HepG2 (cell line): ENCODE measurements around the gene CYB5A. TPM values are rescaled to one million over a fixed set of nuclear protein-coding genes. Genes with fewer than 3 reads are reported as not detected.

Experiments
- ATAC-seq: fragments of 200-7000 bp; cut with Tn5 transposase; 3 replicates; pipeline ENCODE4 v1.9.1; 2020; ENCODE audit warnings: mild to moderate bottlenecking, moderate library complexity
- BruUV-seq: library from RNA; stranded (reverse); fragments of 400-500 nt; replicated peaks from 2 replicates; lab custom pipeline; 2021; lab: Mats Ljungman, UMichigan
- CTCF ChIA-PET: fragments of 300-600 bp; formaldehyde crosslinking; extraction: SDS; loops from one replicate; lab custom pipeline; 2021; ENCODE audit warnings: low total read pairs, inconsistent platforms, low intra/inter-chr PET ratio; lab: Yijun Ruan, JAX
- POLR2A ChIA-PET: fragments of 350-600 bp; sonication (Branson Sonifier 250); formaldehyde crosslinking; loops from one replicate; lab custom pipeline; 2020; ENCODE audit warnings: antibody characterized with exemption, inconsistent platforms; lab: Yijun Ruan, JAX
- DNase-seq: peaks from one replicate; pipeline ENCODE4 v3.0.0-alpha.2; 2015; ENCODE audit warnings: low spot score
- FAIRE-seq: peaks from 3 replicates; lab custom pipeline; 2011; peaks lifted over from hg19 to GRCh38; lab: Jason Lieb, UNC
- H2AFZ ChIP-seq: one replicate; pipeline ENCODE4 v1.6.1; 2011; ENCODE audit warnings: low read length, inconsistent platforms
- H3K27ac ChIP-seq: fragments of 300-600 bp; 3 replicates; pipeline ENCODE4 v1.8.0; 2011; ENCODE audit warnings: mixed run types, mild to moderate bottlenecking, mixed read lengths, low read length, inconsistent platforms; ENCODE audit not compliant: insufficient read depth; ENCODE audit errors: extremely low read length
- H3K27me3 ChIP-seq, 2 experiments: fragments of 200-600 bp in 1 of 2; 2 replicates in 1 of 2; 3 replicates in 1 of 2; pipeline versions ENCODE4 v1.6.0 to v1.8.0; 2011; ENCODE audit warnings: low read length in 2 of 2, mild to moderate bottlenecking in 2 of 2, moderate library complexity in 2 of 2, inconsistent platforms in 1 of 2; ENCODE audit not compliant: insufficient read depth in 2 of 2, control insufficient read depth in 1 of 2
- H3K36me3 ChIP-seq, 2 experiments: fragments of 200-600 bp in 1 of 2; replicated peaks in 1 of 2; 2 replicates in 1 of 2; 3 replicates in 1 of 2; pipeline versions ENCODE4 v1.5.1 to v1.8.0; 2011; ENCODE audit warnings: low read length in 2 of 2, inconsistent platforms in 1 of 2; ENCODE audit not compliant: insufficient read depth in 2 of 2, control insufficient read depth in 1 of 2
- H3K4me1 ChIP-seq: 2 replicates; pipeline ENCODE4 v1.5.1; 2012; ENCODE audit warnings: low read length, inconsistent platforms; ENCODE audit not compliant: insufficient read depth
- H3K4me2 ChIP-seq: 2 replicates; pipeline ENCODE4 v1.6.0; 2011; ENCODE audit warnings: low read depth, low read length, inconsistent platforms
- H3K4me3 ChIP-seq, 3 experiments: fragments of 200-600 bp in 1 of 3; sonication (generic), shearing (Covaris generic) in 1 of 3; replicated peaks in 1 of 3; 2 replicates each; pipeline ENCODE4 v1.5.1; 2011 to 2016; ENCODE audit warnings: low read length in 3 of 3, inconsistent platforms in 2 of 3, low read depth in 2 of 3, mild to moderate bottlenecking in 2 of 3, control low read depth in 1 of 3, mixed read lengths in 1 of 3; ENCODE audit not compliant: insufficient read depth in 1 of 3
- H3K79me2 ChIP-seq: one replicate; pipeline ENCODE4 v1.6.1; 2011; ENCODE audit warnings: low read length, inconsistent platforms; ENCODE audit not compliant: insufficient read depth
- H3K9ac ChIP-seq: 2 replicates; pipeline ENCODE4 v1.6.0; 2011; ENCODE audit warnings: mild to moderate bottlenecking, low read depth, low read length, inconsistent platforms; ENCODE audit not compliant: insufficient read depth
- H3K9me3 ChIP-seq: 2 replicates; pipeline ENCODE4 v1.5.1; 2012; ENCODE audit warnings: mild to moderate bottlenecking, low read length
- H4K20me1 ChIP-seq: 2 replicates; pipeline ENCODE4 v1.6.0; 2011; ENCODE audit warnings: inconsistent platforms, mild to moderate bottlenecking, low read length, moderate library complexity; ENCODE audit not compliant: insufficient read depth
- ARNT2 ChIP-seq: sonication (generic); formaldehyde crosslinking; IDR thresholded peaks from 2 replicates; pipeline ENCODE4 v1.8.0; 2022; ENCODE audit warnings: mild to moderate bottlenecking, low read depth, missing genetic modification reagents, moderate library complexity
- ATRX ChIP-seq: sonication (generic); formaldehyde crosslinking; IDR thresholded peaks from 2 replicates; pipeline ENCODE4 v1.4.0; 2020; ENCODE audit warnings: missing genetic modification reagents, borderline replicate concordance
- ETV5 ChIP-seq: IDR thresholded peaks from 2 replicates; pipeline ENCODE4 v1.6.1; 2018; ENCODE audit warnings: missing biosample characterization, missing genetic modification reagents, inconsistent platforms, borderline replicate concordance
- GPN1 ChIP-seq: sonication (generic); formaldehyde crosslinking; IDR thresholded peaks from 2 replicates; pipeline ENCODE4 v1.5.1; 2020; ENCODE audit warnings: missing genetic modification reagents, borderline replicate concordance
- HDAC2 ChIP-seq: sonication (generic); formaldehyde crosslinking; IDR thresholded peaks from 2 replicates; pipeline ENCODE4 v1.4.0; 2020; ENCODE audit warnings: missing genetic modification reagents
- NCOA5 ChIP-seq: sonication (generic); formaldehyde crosslinking; IDR thresholded peaks from 2 replicates; pipeline ENCODE4 v1.4.0; 2020; ENCODE audit warnings: missing genetic modification reagents
- PRPF4 ChIP-seq: fragments of 200-400 bp; formaldehyde crosslinking; IDR thresholded peaks from 2 replicates; pipeline ENCODE4 v1.6.1; 2016; ENCODE audit warnings: low read length, low read depth; ENCODE audit not compliant: poor library complexity, severe bottlenecking
- TCF7L2 ChIP-seq: IDR thresholded peaks from 2 replicates; pipeline ENCODE4 v1.6.1; 2011; ENCODE audit warnings: mild to moderate bottlenecking, low read depth, low read length, moderate library complexity
- ZHX2 ChIP-seq, 2 experiments: sonication (generic) in 1 of 2; formaldehyde crosslinking in 1 of 2; IDR thresholded peaks; 2 replicates each; pipeline versions ENCODE4 v1.6.1 to v1.9.0; 2014 to 2022; ENCODE audit warnings: antibody characterized with exemption in 1 of 2, borderline replicate concordance in 1 of 2, inconsistent platforms in 1 of 2, low read depth in 1 of 2, missing genetic modification reagents in 1 of 2
- ZNF343 ChIP-seq: sonication (generic); formaldehyde crosslinking; IDR thresholded peaks from 2 replicates; pipeline ENCODE4 v1.4.0; 2020; ENCODE audit warnings: mild to moderate bottlenecking, missing genetic modification reagents
- ZNF530 ChIP-seq: sonication (generic); formaldehyde crosslinking; IDR thresholded peaks from 2 replicates; pipeline ENCODE4 v1.5.0; 2020; ENCODE audit warnings: low read depth, mild to moderate bottlenecking, missing genetic modification reagents
- ZNF703 ChIP-seq: sonication (generic); formaldehyde crosslinking; IDR thresholded peaks from 2 replicates; pipeline ENCODE4 v1.5.1; 2020; ENCODE audit warnings: missing genetic modification reagents, mild to moderate bottlenecking, moderate library complexity, borderline replicate concordance
- ZNF879 ChIP-seq: sonication (generic); formaldehyde crosslinking; IDR thresholded peaks from 2 replicates; pipeline ENCODE4 v1.8.1; 2023; ENCODE audit warnings: missing genetic modification reagents
- ZSCAN29 ChIP-seq: sonication (generic); formaldehyde crosslinking; conservative IDR thresholded peaks from 2 replicates; pipeline ENCODE4 v1.4.0; 2020; ENCODE audit warnings: mild to moderate bottlenecking, missing genetic modification reagents
- WGBS: methylation state at CpG from one replicate; pipeline ENCODE4 v1.1.6; 2017; ENCODE audit warnings: low lambda C conversion rate; 5-methylcytosine and 5-hydroxymethylcytosine counted together
- in situ Hi-C: cut with HindIII; loops from 2 replicates; pipeline ENCODE4 v1.10.0; 2017; ENCODE audit warnings: low pct_unique_long_range_greater_than_20kb; ENCODE audit not compliant: extremely low pct_ligation_motif_present
- intact Hi-C: fragments of 100-400 bp; cut with micrococcal nuclease; formaldehyde crosslinking; loops from one replicate; pipeline ENCODE4 v1.10.0; 2022; ENCODE audit not compliant: unreplicated experiment
- polyA plus RNA-seq, 8 experiments: library from polyadenylated mRNA; depleted of rRNA in 3 of 8; stranded (reverse) in 7 of 8; unstranded in 1 of 8; fragments of >200 nt; fragmentation: Illumina TruSeq in 4 of 8; extraction: Trizol in 4 of 8; gene quantifications; 2 replicates each; pipeline versions ENCODE4 v1.2.1 to v1.2.3, GENCODE V29; 2011 to 2016; ENCODE audit warnings: low read depth in 4 of 8, missing spikeins in 1 of 8, mixed read lengths in 1 of 8; ENCODE audit not compliant: insufficient read depth in 1 of 8
- total RNA-seq, 5 experiments: library from RNA; depleted of rRNA; stranded (reverse); fragments of >200 nt; fragmentation: Illumina TruSeq; extraction: Trizol; gene quantifications; 2 replicates each; pipeline ENCODE4 v1.2.3, GENCODE V29; 2016; ENCODE audit warnings: low read depth in 1 of 5

Gene CYB5A
- total and polyA plus RNA-seq, 2 of the 13 experiments (the other 11 are each of a cell fraction or from before 2014, with no cell fraction given) = 215 to 356 TPM

GRCh38 chr18:74299162-74299561 is 7.4 kb upstream of the CYB5A start:
- DNase-seq (no peak), ATAC-seq (no peak), FAIRE-seq (no peak)
- CTCF ChIA-PET = no interaction called here
- Histone ChIP-seq H3K4me2 (no peak overlapping the region), H3K27ac (no peak overlapping the region), H3K4me3 (no peak overlapping the region), H3K36me3 (no peaks in the 10 kb centered on the region), H3K4me1 (peaks cover 16% of the 10 kb centered on the region), H3K9ac (no peak overlapping the region), H2AFZ (no peak overlapping the region), H3K27me3 (no peaks in the 10 kb centered on the region), H4K20me1 (no peaks in the 10 kb centered on the region), H3K79me2 (no peaks in the 10 kb centered on the region), H3K9me3 (no peaks in the 10 kb centered on the region)
- intact Hi-C loops (no loop called here), in situ Hi-C loops (loop anchor here (25.0 kb wide), 1 partner anchor 913 kb away; the partner anchor contains the start of genes PTGR3 and TSHZ1)
- BruUV-seq = no TSS peak
- POLR2A ChIA-PET = no interaction called here
- no peak for TF ChIP-seq ZNF703 (CRISPR knock-in tag)
- no peak for TF ChIP-seq ZNF343 (CRISPR knock-in tag)
- no peak for TF ChIP-seq HDAC2
- TF ChIP-seq GPN1 (CRISPR knock-in tag) = no peak
- TF ChIP-seq NCOA5 (CRISPR knock-in tag) = no peak
- TF ChIP-seq TCF7L2 = no peak
- TF ChIP-seq ZNF530 = no peak
- no peak for TF ChIP-seq ARNT2 (CRISPR knock-in tag)
- TF ChIP-seq ZHX2 (IDR thresholded peaks at IDR 0.05; ENCODE audit: low read depth) = no peak
- TF ChIP-seq ZHX2 (CRISPR knock-in tag; IDR thresholded peaks at IDR 0.05; ENCODE audit: borderline replicate concordance) = no peak
- no peak for TF ChIP-seq ZSCAN29
- no peak for TF ChIP-seq ETV5 (CRISPR knock-in tag)
- no peak for TF ChIP-seq ATRX (CRISPR knock-in tag)
- no peak for TF ChIP-seq ZNF879 (CRISPR knock-in tag)
- no peak for TF ChIP-seq PRPF4
- WGBS = 75% methylated on average over 1 of the region's 1 CpG
